Measurements from ENCODE around the gene SMG6. TPM values are rescaled to one million over a fixed set of nuclear protein-coding genes. Genes with fewer than 3 reads are reported as not detected.

Gene SMG6
- total and polyA plus RNA-seq, 2 of the 13 experiments (the other 11 are each of a cell fraction or from before 2014, with no cell fraction given): 4.6 to 14.6 TPM

GRCh38 chr17:2174468-2175293 is 128.9 kb downstream of the SMG6 start (continued):
- TF ChIP-seq TCF7 (IDR thresholded peaks at IDR 0.05; ENCODE audit: low read depth) (peak; percentile 74), NFKBIZ (CRISPR knock-in tag; IDR thresholded peaks at IDR 0.05) (peak; percentile 44; the same call in 1 of the 2 replicates), ZNF652 (CRISPR knock-in tag; IDR thresholded peaks at IDR 0.05; ENCODE audit: borderline replicate concordance, low read depth) (peak; percentile 97), RFXAP (CRISPR knock-in tag; IDR thresholded peaks at IDR 0.05; ENCODE audit: borderline replicate concordance) (no peak), ZNF296 (CRISPR knock-in tag; conservative IDR thresholded peaks at IDR 0.05) (no peak), CREM (IDR thresholded peaks at IDR 0.05) (peak; percentile 84), CREM (CRISPR knock-in tag; IDR thresholded peaks at IDR 0.05) (no peak), HOXA9 (CRISPR knock-in tag; IDR thresholded peaks at IDR 0.05; ENCODE audit: borderline replicate concordance) (peak; percentile 27; the same call in 1 of the 2 replicates), MLX (CRISPR knock-in tag; IDR thresholded peaks at IDR 0.05) (0 out of 2 replicates have a peak, but pooled peaks have one; percentile 9), MIER3 (CRISPR knock-in tag; IDR thresholded peaks at IDR 0.05; ENCODE audit: borderline replicate concordance) (0 out of 2 replicates have a peak, but pooled peaks have one; percentile 36), PAWR (CRISPR knock-in tag; IDR thresholded peaks at IDR 0.05; ENCODE audit: borderline replicate concordance) (no peak), PREB (CRISPR knock-in tag; IDR thresholded peaks at IDR 0.05) (no peak), BORCS8-MEF2B (CRISPR knock-in tag; IDR thresholded peaks at IDR 0.05) (no peak), FOXK2 (IDR thresholded peaks at IDR 0.05) (no peak), ZNF329 (CRISPR knock-in tag; IDR thresholded peaks at IDR 0.05; ENCODE audit: low read depth) (no peak), TFDP1 (CRISPR knock-in tag; IDR thresholded peaks at IDR 0.05; ENCODE audit: borderline replicate concordance) (peak; percentile 38; the same call in 1 of the 2 replicates), ZNF143 (CRISPR knock-in tag; IDR thresholded peaks at IDR 0.05) (no peak), SMYD3 (CRISPR knock-in tag; IDR thresholded peaks at IDR 0.05) (peak; percentile 96), ZBTB33 (CRISPR knock-in tag; IDR thresholded peaks at IDR 0.05) (peak; percentile 25; the same call in 1 of the 2 replicates), ATF2 (CRISPR knock-in tag; IDR thresholded peaks at IDR 0.05) (peak; percentile 94), HINFP (CRISPR knock-in tag; IDR thresholded peaks at IDR 0.05; ENCODE audit: low read depth) (0 out of 2 replicates have a peak, but pooled peaks have one; percentile 27), SALL1 (CRISPR knock-in tag; IDR thresholded peaks at IDR 0.05) (peak; percentile 77), ZMAT3 (CRISPR knock-in tag; conservative IDR thresholded peaks at IDR 0.05) (no peak)

Measured in HepG2 (cell line).